ENCODE data around the gene CCNDBP1.
"Not testable (repeated sequence)": the region's sequence is repeated elsewhere in the genome, so short reads cannot be mapped to it uniquely, and the experiment has no call there.

CCNDBP1 gene

DNA sequence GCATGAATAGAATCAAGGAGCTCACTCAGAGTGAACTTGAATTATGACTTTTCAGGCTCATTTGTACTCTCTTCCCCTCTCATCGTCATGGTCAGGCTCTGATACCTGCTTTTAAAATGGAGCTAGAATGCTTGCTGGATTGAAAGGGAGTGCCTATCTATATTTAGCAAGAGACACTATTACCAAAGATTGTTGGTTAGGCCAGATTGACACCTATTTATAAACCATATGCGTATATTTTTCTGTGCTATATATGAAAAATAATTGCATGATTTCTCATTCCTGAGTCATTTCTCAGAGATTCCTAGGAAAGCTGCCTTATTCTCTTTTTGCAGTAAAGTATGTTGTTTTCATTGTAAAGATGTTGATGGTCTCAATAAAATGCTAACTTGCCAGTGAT, 9.6 kb downstream of the CCNDBP1 start:
- DNase-seq = no peak

DNA sequence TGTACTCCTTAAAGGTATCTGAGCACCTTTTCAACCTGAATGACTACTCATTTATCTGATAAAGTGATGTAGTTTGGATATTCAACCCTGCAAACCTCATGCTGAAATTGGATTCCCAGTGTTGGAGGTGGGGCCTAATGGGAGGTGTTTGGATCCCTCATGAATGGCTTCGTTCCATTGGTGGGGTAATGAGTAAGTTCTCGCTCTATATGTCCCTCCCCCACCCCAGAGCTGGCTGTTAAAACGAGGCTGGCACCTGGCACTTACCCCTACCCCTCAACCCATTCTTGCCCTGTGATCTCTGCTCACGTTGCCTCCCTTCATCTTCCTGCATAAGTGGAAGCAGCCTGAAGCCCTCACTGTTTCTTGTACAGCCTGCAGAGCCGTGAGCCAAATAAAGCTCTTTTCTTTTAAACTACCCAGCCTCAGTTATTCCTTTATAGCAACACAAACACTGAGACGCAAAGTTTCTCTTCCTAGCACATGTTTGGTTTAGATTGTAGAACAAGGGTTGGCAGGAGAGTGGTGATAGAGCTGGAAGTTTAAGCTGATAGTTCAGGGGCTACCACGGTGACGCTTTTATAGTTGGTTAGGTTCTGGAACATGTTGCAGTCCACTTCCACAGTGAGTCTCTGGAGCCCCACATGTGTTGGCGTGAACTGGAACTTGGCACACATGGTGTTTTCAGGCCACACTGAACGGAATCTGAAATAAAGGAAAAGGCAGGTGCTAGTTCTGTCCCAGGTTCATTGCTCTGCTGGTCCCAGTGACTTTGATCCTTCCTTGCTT, 11.8 kb downstream of the CCNDBP1 start:
- no peak for DNase-seq

DNA sequence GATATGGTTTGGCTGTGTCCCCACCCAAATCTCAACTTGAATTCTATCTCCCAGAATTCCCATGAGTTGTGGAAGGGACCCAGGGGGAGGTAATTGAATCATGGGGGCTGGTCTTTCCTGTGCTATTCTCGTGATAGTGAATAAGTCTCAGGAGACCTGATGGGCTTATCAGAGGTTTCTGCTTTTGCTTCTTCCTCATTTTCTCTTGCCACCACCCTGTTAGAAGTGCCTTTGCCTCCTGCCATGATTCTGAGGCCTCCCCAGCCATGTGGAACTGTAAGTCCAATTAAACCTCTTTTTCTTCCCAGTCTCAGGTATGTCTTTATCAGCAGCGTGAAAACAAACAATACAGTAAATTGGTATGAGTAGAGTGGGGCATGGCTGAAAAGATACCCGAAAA, 12.6 kb downstream of the CCNDBP1 start:
- not testable (repeated sequence) for DNase-seq

DNA sequence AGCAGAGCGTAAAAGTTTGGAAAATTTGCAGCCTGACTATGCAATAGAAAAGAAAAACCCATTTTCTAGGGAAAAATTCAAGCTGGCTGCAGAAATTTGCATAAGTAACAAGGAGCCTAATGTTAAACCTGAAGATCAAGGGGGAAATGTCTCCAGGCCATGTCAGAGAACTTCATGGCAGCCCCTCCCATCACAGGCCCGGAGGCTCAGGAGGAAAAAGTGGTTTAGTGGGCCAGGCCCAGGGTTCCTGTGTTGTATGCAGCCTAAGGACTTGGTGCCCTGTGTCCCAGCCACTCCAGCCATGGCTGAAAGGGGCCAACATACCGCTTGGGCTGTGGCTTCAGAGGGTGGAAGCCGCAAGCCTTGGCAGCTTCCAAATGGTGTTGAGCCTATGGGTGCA, 13.4 kb downstream of the CCNDBP1 start:
- not testable (repeated sequence) for DNase-seq

DNA sequence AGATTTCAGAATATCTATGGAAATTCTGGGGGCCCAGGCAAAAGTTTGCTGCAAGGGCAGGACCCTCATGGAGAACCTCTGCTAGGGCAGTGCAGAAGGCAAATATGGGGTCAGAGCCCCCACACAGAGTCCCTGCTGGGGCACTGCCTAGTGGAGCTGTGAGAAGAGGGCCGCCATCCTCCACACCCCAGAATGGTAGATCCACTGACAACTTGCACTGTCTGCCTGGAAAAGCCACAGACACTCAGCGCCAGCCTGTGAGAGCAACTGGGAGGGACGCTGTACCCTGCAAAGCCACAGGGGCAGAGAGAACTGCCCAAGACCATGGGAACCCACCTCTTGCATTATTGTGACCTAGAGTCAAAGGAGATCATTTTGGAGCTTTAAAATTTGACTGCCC, 13.8 kb downstream of the CCNDBP1 start:
- no peak for DNase-seq

DNA sequence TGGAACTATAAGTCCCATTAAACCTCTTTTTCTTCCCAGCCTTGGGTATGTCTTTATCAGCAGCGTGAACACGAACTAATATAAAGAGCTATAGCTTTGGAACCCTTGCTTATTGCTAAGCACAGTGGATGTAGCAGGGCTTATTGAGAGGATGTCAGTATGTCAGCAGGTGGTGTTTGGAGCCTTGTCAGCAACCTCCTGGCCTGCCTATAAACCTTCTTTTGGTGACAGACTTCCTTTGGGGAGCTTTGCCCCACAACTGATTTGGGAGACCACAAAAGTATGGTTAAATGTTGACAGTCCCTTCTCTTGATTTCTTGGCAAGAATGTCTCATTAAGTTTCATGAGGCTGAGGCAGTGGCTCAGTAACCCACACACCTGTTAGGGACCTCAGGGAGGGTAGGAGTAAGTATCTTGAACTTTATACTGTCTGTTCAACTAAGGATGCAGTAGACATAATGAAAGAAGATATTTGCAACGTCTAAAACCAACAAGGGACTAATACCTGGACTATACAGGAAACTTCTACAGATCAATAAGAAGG, 14.8 kb downstream of the CCNDBP1 start:
- no peak for DNase-seq

DNA sequence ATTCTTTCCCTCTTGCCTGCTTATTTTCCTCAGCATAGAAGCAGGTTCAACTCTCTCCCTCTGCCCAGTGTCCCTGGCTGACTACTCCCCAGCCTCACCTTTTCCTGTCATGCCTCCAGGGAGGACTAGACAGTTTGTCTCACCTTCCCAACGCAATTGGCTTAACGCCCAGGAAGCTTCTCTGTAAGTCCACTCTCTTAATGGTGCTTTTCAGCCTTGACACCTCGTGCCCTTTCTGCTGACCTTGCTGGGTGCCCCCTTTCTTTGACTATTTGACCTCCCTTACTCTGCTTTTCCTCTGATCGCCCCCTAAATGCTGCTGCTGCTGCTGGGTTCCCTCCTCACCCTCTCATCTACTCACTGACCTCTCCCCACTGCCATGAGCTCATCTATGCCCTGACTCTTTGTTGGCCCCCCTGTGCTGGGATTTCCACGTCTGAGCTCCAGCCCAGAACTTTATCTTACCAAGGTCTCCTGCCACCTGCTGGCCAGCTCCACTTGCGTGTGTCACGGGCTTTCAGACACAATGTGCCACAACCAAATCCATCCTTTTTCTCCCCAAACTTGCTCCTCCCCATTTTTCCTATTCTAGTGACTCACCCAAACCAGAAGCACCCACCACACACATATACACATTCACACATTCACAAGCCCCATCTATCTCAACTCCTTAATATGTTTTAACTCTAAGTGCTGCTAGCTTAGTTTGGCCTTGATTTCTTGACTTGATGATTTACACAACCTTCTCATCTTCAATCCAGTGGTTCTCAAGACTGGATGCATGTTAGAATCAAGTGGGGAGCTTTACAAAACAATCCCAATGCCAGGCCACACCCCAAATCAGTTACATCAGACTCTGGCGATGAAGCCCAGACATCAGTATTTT, 19.1 kb downstream of the CCNDBP1 start:
- DNase-seq = peak; percentile 48

DNA sequence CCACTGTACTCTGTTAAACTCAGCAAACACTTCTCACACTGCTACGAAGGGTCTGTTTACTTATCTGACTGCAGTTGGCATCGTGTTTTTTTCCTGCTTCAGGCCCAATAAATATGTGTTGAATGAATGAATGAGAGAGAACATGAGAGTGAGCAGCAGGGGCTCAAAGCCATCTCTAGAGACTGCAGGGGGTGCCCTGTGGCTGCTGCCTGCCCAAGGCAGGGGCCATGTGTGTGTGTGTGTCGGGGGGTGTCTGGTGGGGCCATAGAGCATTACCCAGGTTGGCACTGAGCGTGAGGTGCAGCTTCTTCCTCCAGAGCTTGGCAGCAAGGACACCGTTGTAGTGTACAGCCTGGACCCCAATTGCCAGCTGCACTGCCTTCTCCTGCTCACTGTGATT, 20.9 kb downstream of the CCNDBP1 start:
- DNase-seq = no peak

DNA sequence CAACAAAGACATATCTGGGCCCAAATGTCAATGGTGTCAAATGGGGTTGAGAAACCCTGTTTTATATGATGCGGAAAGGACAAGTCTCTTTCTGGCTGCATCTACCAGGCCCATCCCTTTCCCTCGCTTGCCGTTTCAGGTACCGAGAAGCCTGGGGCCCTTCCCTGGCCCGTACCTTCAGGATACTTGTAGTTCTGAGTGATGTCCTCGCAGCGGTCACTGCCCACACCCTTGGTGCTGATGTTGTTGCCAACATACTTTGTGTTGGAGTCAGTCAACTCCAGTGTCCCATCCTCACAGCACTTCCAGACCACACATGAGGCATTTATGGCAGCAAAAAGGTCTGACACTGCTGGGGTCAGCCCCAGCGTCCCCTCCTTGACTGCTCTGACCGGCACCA, 21.8 kb downstream of the CCNDBP1 start:
- DNase-seq = no peak

DNA sequence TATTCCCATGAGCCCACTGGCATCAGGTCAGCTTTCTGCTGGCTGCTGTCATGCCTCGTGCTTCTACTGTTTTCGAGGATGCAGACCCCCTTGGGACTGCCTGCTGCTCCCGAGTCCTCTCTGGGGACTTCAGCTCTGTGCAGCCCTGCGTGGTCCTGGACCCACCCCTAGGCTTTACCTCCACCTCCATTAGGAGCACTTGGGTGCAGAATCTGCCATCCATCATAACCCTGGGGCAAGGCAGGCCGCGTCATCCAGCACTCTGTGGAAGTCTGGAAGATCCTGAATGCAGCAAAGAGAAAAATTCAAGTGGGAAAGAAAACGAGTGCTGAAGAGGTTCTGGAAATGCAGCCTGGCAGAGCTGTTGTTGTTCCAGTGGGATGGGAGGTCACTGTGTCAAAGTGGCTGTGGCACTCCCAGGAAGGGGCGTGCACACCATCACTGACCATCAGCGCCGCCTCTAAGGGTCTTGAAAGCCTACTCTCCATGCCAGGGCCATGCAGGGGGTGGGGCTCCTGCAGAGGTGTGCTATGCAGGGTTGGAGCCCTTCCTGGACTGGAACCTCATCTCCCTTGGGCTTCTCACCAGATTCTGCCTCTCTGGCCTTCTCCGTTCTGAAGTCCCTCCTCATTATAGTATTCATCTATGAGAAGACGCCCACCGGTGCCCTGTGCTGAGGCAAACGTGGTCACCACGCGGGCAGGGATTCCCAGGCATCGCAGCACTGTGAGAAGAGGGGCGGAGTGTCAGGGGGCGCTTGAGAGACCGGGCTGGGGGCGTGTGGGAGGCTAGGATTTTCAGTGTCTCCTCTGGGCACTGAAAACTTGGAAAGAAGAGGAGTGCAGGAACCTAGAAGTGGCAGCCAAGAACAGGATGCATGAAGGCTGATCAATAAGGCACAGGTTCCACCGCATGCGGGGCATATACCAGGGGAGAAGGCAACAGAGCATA, 23.1 kb downstream of the CCNDBP1 start:
- DNase-seq = no peak

DNA sequence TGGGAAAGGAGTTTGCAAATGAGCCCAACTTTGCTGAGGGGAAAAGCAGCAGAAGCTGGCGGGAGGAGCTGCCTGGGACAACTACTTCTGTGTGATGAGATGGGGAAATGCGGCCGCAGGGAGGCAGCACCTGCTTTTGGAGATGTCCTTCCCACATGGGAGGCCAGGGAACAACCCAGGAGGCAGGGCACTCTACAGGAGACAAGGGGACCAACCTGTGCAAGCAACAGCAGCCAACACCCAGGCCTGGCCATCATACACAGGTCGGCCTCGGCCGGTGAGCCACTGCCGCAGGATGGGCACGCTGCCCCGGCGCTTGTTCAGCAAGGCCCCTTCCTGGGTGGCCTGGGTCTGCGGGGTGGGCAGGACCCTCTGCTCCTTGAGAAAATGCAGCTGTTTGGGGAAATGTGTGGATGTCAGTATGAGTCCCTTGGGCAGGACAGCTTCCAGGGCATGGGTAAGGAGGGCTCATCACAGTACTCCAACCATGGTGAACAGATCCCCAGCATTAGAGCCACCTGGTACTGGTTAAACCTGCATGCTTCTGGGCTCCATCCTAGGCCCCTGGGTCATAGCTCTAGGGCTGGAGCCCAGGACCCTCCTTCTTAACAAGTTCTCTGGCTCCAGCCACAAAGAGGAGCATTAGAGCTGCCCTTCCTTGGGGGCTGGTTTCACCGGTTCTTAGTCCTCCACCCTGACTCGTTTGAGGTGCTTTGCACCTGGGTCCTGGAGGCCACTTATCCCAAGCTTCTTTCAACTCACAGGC, 24.0 kb downstream of the CCNDBP1 start:
- DNase-seq = no peak

DNA sequence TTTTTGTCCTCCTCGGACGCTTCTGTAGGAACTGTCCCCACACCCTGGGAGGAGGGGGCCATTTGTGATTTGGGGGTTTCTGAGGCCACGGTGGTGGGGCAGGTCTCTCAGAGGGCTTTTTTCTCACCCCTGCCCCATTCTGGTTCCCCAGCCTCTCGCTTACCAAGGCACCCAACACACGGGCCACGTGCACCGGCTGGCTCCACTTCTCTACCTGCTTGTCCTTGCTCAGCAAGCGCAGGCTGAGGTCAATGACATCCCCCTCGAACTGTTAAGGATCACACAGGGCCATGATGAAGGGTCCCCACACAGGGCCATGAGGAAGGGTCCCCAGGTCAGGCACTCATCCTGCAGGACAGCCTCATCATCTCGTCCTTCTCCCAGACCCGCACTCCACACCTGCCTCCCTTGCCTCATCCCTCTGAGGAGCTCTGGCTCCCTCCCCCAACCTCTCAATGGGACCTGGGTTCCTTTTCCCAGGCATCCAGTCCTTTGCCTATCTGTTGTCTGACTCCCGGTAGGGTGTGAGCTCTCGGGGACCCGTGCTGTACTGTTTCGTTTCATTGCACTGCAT, 25.1 kb downstream of the CCNDBP1 start:
- no peak for DNase-seq

DNA sequence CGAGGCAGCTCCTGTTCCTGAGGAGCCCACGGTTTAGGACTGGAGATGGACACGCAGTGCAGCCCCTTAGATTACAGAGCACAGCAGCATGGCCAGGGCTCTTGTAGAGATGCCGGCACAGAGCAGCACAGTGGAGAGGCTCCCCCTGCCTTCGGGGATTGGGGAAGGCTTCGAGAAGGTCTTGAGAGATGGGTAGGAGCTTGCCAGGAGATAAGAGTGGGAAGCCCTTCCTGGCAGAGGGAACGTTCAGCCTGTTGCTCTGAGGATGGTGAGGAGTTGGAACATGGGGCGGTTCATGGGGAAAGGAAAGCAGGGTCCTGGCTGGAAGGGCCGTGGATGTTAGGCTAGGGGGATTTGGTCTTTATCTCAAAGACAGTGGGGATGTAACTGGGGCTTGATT, 25.6 kb downstream of the CCNDBP1 start:
- no peak for DNase-seq

DNA sequence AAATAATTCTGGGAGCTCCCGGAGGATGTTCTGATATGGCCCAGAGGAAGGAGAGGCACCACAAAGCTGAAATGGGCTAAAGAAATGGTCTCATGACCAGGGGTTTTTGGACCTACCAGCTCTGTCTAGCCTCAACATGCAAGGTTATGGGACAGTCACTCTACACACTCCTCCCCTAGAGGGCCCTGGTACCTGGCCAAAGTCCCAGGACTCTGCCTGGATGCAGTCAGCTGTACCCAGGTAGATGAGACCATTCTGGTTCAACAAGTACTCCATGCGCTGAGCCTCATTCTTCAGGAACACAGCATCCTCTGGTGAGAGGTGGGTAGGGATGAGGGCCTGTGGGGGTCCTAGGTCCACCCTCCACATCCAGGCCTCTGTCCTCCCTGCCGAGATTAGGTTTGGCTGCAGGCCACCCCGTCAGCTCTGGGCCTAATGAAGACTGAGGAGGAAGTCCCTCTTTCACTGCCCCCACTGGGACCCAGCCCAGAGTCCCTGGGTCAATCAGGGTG, 26.1 kb downstream of the CCNDBP1 start:
- DNase-seq = no peak

DNA sequence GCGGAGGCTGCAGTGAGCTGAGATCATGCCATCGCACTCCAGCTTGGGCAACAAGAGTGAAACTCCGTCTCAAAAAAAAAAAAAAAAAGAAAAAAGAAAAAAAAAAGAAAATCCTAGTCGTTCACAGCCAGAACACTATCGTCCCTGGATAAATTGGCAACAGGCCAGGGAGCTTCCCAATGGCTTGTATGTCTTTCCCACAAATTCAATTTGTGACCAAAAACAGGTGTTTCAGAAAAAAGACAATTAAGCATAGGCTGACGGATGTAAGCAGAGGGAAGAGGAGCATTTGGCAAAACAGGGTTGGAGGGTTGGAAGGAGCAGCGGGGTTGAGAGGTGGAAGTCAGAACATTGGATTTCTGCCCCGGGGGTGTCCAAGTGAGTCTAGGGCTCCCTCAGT, 27.1 kb downstream of the CCNDBP1 start:
- no peak for DNase-seq

DNA sequence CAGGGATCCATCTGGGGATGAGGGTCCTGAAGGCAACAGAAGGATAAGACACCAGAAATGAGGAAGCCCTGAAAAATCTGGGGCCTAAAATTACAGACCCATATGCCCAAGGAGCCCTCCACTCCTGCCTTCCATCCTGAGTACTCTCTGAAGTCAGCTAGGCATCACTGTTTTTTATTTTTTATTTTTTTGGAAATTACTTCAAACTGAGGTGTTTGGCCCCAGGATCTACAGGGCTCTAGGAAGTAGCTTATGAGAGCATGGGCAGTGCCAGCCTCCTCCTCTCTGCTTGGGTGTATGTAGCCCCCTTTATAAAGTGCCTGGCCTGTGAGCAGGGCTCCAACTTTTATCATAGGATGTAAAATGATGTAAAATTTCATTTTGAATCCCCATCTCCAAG, 27.7 kb downstream of the CCNDBP1 start:
- no peak for DNase-seq

DNA sequence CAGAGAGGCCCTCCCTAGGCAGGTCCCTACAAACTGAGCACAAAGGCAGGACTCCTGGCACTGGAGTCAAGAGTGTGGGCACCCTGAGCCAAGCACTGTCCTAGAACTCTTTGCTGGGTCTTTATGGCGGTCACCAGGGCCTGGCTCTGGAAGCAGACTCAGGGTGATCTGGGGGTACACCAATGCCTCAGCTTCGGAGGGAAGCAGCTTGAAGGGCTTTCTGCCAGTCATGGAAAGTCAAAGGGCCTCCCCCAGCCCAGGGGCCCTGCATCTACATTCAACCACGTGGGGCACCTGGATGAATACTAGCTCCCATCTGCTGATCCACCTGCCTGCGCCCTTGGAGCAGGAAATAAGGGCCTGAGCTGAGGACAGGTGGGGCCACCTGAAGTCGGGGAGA, 28.3 kb downstream of the CCNDBP1 start:
- no peak for DNase-seq

DNA sequence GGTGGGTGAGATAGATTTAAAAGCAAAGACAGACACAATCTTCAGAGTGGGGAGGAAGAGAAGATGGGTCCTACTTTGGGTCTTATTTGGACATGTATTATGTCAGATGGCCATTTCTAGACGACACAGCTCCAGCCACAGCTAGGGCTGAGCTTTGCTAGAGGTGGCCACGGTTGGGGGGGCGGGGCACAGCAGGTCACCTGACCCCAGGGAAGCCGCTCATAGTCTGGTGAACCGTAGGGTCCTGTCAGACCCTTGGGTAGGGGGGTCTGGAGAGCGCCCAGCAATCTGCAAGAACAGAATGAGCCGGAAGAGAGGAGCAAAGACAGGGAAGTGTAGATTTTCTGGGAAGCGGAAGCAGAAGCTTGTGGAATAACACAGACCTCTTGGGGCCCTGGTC, 29.0 kb downstream of the CCNDBP1 start:
- no peak for DNase-seq

DNA sequence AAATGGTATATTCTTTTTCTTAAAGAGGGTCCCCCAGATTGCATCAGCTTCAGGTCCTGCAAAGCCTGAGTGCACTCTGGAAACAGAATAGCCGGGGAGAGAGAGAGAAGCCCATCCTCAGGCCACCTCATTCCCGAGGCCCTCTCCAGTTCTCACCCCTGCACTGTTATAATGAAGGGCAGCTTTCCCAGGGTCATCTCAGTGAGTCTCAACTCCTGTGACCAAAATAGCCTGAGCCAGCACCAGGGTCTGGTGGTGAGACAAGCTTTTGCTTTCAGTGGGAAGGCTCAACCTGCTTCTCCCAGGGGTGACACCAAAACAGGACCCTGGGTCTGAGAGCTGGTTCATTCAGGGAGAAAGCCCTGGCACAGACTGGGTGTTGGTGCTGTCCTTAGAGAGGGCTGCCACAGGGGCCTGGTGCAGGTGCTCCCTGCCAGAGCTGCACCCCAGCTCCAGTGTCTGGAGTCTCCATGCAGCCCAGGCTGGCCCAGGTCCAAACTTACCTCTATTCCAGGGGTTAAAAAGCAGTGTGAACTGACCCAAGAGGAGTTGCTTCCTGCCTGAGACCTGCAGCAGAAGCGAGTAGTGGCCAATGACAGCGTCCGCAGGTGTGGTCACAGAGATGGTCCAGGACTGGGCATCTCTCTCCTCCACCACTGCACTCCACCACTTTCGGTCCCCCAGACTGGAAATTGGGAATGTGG, 29.5 kb downstream of the CCNDBP1 start:
- no peak for DNase-seq

DNA sequence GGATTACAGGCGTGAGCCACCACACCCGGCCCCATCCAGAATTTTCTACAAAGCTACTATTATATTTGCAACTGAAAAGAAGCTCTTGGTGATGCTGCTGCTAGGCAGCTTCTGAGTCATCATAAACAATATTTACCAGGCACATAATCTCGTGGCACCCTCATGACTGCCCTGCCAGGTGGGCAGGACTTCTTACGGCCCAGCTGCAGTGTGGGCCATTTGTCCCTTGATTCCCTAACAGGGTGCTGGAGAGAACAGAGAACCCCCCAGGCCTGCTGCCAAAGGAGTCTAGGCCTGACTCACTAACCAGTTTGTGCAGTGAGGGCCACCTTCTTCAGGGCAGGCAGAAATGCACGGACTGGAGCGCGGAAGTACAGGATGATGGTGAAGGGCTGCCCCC, 30.8 kb downstream of the CCNDBP1 start:
- DNase-seq = no peak
